Stimulated activated naive CD8-positive, alpha-beta T cell treated with anti-CD3 and anti-CD28 coated beads, Interleukin-15, Interleukin-2, amounts not matched to agents 100 ng/mL and 50 ng/mL, for 24 hours (primary cell): ENCODE results near the gene GALNT12.

ENCODE experiments used
- H3K27ac Mint-ChIP-seq: one replicate; pipeline ENCODE4 v1.8.0; 2021; ENCODE audit warnings: mild to moderate bottlenecking, mixed read lengths
- H3K27me3 Mint-ChIP-seq: one replicate; pipeline ENCODE4 v1.8.0; 2021; ENCODE audit warnings: mixed read lengths
- H3K36me3 Mint-ChIP-seq: one replicate; pipeline ENCODE4 v1.8.0; 2021; ENCODE audit warnings: low read depth, mixed read lengths
- H3K4me1 Mint-ChIP-seq: one replicate; pipeline ENCODE4 v1.8.0; 2021; ENCODE audit warnings: low read depth, mixed read lengths
- H3K4me3 Mint-ChIP-seq: one replicate; pipeline ENCODE4 v1.8.0; 2021; ENCODE audit warnings: mild to moderate bottlenecking, mixed read lengths
- H3K9me3 Mint-ChIP-seq: one replicate; pipeline ENCODE4 v1.8.0; 2021; ENCODE audit warnings: mixed read lengths

The GALNT12 gene

GRCh38 chr9:98826716-98827115, 19.2 kb downstream of the GALNT12 start:
- H3K4me3 Mint-ChIP-seq = no peak overlapping the region
- no peaks in the 10 kb centered on the region for H3K4me1 Mint-ChIP-seq
- no peaks in the 10 kb centered on the region for H3K9me3 Mint-ChIP-seq
- H3K27ac Mint-ChIP-seq = no peak overlapping the region
- H3K36me3 Mint-ChIP-seq = peaks cover 4% of the 10 kb centered on the region
- no peaks in the 10 kb centered on the region for H3K27me3 Mint-ChIP-seq

GRCh38 chr9:98829766-98830165, 22.3 kb downstream of the GALNT12 start:
- no peaks in the 10 kb centered on the region for H3K4me1 Mint-ChIP-seq
- H3K4me3 Mint-ChIP-seq = no peak overlapping the region
- peaks cover 7% of the 10 kb centered on the region for H3K36me3 Mint-ChIP-seq
- no peak overlapping the region for H3K27ac Mint-ChIP-seq
- H3K9me3 Mint-ChIP-seq = no peaks in the 10 kb centered on the region
- H3K27me3 Mint-ChIP-seq = no peaks in the 10 kb centered on the region

- Mint-ChIP-seq H3K4me3 (no peak overlapping the region), H3K9me3 (no peaks in the 10 kb centered on the region), H3K4me1 (no peaks in the 10 kb centered on the region), H3K36me3 (peaks cover 7% of the 10 kb centered on the region), H3K27ac (no peak overlapping the region), H3K27me3 (no peaks in the 10 kb centered on the region)
Observed at GRCh38 chr9:98830554-98830953, 23.1 kb downstream of the GALNT12 start.

- Mint-ChIP-seq H3K4me1 (no peaks in the 10 kb centered on the region), H3K4me3 (no peak overlapping the region), H3K9me3 (no peaks in the 10 kb centered on the region), H3K36me3 (peaks cover 12% of the 10 kb centered on the region), H3K27me3 (no peaks in the 10 kb centered on the region), H3K27ac (no peak overlapping the region)
Observed at GRCh38 chr9:98831696-98832095, 24.2 kb downstream of the GALNT12 start.

- H3K27ac Mint-ChIP-seq = no peak overlapping the region
- no peaks in the 10 kb centered on the region for H3K4me1 Mint-ChIP-seq
- H3K4me3 Mint-ChIP-seq = no peak overlapping the region
- no peaks in the 10 kb centered on the region for H3K27me3 Mint-ChIP-seq
- H3K36me3 Mint-ChIP-seq = peaks cover 12% of the 10 kb centered on the region
- H3K9me3 Mint-ChIP-seq = no peaks in the 10 kb centered on the region
Observed at GRCh38 chr9:98832768-98833089, 25.3 kb downstream of the GALNT12 start.

GRCh38 chr9:98833090-98833956, 25.9 kb downstream of the GALNT12 start:
- Mint-ChIP-seq H3K36me3 (peaks cover 12% of the 10 kb centered on the region), H3K9me3 (no peaks in the 10 kb centered on the region), H3K27me3 (no peaks in the 10 kb centered on the region), H3K27ac (no peak overlapping the region), H3K4me1 (no peaks in the 10 kb centered on the region), H3K4me3 (no peak overlapping the region)

GRCh38 chr9:98834386-98834785, 26.9 kb downstream of the GALNT12 start:
- Mint-ChIP-seq H3K27ac (no peak overlapping the region), H3K4me3 (no peak overlapping the region), H3K9me3 (no peaks in the 10 kb centered on the region), H3K27me3 (no peaks in the 10 kb centered on the region), H3K36me3 (peaks cover 12% of the 10 kb centered on the region), H3K4me1 (no peaks in the 10 kb centered on the region)

- Mint-ChIP-seq H3K27ac (no peak overlapping the region), H3K4me3 (no peak overlapping the region), H3K36me3 (peaks cover 14% of the 10 kb centered on the region), H3K9me3 (no peaks in the 10 kb centered on the region), H3K4me1 (no peaks in the 10 kb centered on the region), H3K27me3 (no peaks in the 10 kb centered on the region)
Observed at GRCh38 chr9:98836206-98836605, 28.7 kb downstream of the GALNT12 start.

- no peaks in the 10 kb centered on the region for H3K4me1 Mint-ChIP-seq
- H3K4me3 Mint-ChIP-seq = no peak overlapping the region
- H3K27ac Mint-ChIP-seq = no peak overlapping the region
- no peaks in the 10 kb centered on the region for H3K27me3 Mint-ChIP-seq
- H3K9me3 Mint-ChIP-seq = no peaks in the 10 kb centered on the region
- peaks cover 13% of the 10 kb centered on the region for H3K36me3 Mint-ChIP-seq
Observed at GRCh38 chr9:98837516-98837915, 30.0 kb downstream of the GALNT12 start.

- Mint-ChIP-seq H3K9me3 (no peaks in the 10 kb centered on the region), H3K36me3 (peaks cover 11% of the 10 kb centered on the region), H3K4me3 (no peak overlapping the region)
Observed at GRCh38 chr9:98838155-98838867, 30.8 kb downstream of the GALNT12 start.

GRCh38 chr9:98838868-98839565, 31.5 kb downstream of the GALNT12 start:
- no peak overlapping the region for H3K27ac Mint-ChIP-seq
- H3K4me1 Mint-ChIP-seq = no peaks in the 10 kb centered on the region
- no peaks in the 10 kb centered on the region for H3K9me3 Mint-ChIP-seq
- no peak overlapping the region for H3K4me3 Mint-ChIP-seq
- peaks cover 11% of the 10 kb centered on the region for H3K36me3 Mint-ChIP-seq
- H3K27me3 Mint-ChIP-seq = no peaks in the 10 kb centered on the region

More at GRCh38 chr9:98838155-98838867, 30.8 kb downstream of the GALNT12 start:
- Mint-ChIP-seq H3K27me3 (no peaks in the 10 kb centered on the region), H3K4me1 (no peaks in the 10 kb centered on the region), H3K27ac (no peak overlapping the region)

- Mint-ChIP-seq H3K9me3 (no peaks in the 10 kb centered on the region), H3K27ac (no peak overlapping the region), H3K4me1 (no peaks in the 10 kb centered on the region), H3K27me3 (no peaks in the 10 kb centered on the region), H3K4me3 (no peak overlapping the region), H3K36me3 (peaks cover 11% of the 10 kb centered on the region)
Observed at GRCh38 chr9:98839724-98840123, 32.3 kb downstream of the GALNT12 start.

GRCh38 chr9:98842510-98842909, 35.0 kb downstream of the GALNT12 start:
- Mint-ChIP-seq H3K4me3 (no peak overlapping the region), H3K4me1 (no peaks in the 10 kb centered on the region), H3K27ac (no peak overlapping the region), H3K9me3 (no peaks in the 10 kb centered on the region), H3K36me3 (peaks cover 6% of the 10 kb centered on the region), H3K27me3 (no peaks in the 10 kb centered on the region)

- no peak overlapping the region for H3K27ac Mint-ChIP-seq
- no peaks in the 10 kb centered on the region for H3K9me3 Mint-ChIP-seq
- no peak overlapping the region for H3K4me3 Mint-ChIP-seq
- H3K36me3 Mint-ChIP-seq = peaks cover 2% of the 10 kb centered on the region
- no peaks in the 10 kb centered on the region for H3K27me3 Mint-ChIP-seq
- H3K4me1 Mint-ChIP-seq = no peaks in the 10 kb centered on the region
Observed at GRCh38 chr9:98846081-98846480, 38.6 kb downstream of the GALNT12 start.

GRCh38 chr9:98846879-98847278, 39.4 kb downstream of the GALNT12 start:
- Mint-ChIP-seq H3K9me3 (no peaks in the 10 kb centered on the region), H3K4me1 (peaks cover 8% of the 10 kb centered on the region), H3K27ac (no peak overlapping the region), H3K36me3 (no peaks in the 10 kb centered on the region), H3K4me3 (no peak overlapping the region), H3K27me3 (no peaks in the 10 kb centered on the region)
